Measurements from ENCODE around the gene ZMAT3. TPM values are rescaled to one million over a fixed set of nuclear protein-coding genes. Genes with fewer than 3 reads are reported as not detected.

The ZMAT3 gene
- total and polyA plus RNA-seq, 2 of the 8 experiments (the other 6 are each of a cell fraction or from before 2014, with no cell fraction given) = 5.0 to 9.2 TPM

- POLR2A ChIA-PET (ENCODE audit: partially characterized antibody) = no interaction called here
- TF ChIP-seq HDAC2 (IDR thresholded peaks at IDR 0.05; ENCODE audit: borderline replicate concordance in 1 of 2, low read depth in 2 of 2, low read length in 2 of 2) (no peak), JUND (IDR thresholded peaks at IDR 0.05; ENCODE audit: low read length) (no peak), SP2 (IDR thresholded peaks at IDR 0.05; ENCODE audit: low read length) (no peak), SRF (IDR thresholded peaks at IDR 0.05; ENCODE audit: low read depth, low read length) (no peak), RBBP5 (IDR thresholded peaks at IDR 0.05; ENCODE audit: borderline replicate concordance, low read depth, low read length) (no peak), EGR1 (IDR thresholded peaks at IDR 0.05; ENCODE audit: borderline replicate concordance, low read depth, low read length) (no peak), NRF1 (IDR thresholded peaks at IDR 0.05; ENCODE audit: low read depth, low read length) (no peak), ATF2 (IDR thresholded peaks at IDR 0.05; ENCODE audit: low read length) (no peak), GTF2F1 (IDR thresholded peaks at IDR 0.05; ENCODE audit: borderline replicate concordance, low read depth, low read length) (no peak), RXRA (IDR thresholded peaks at IDR 0.05; ENCODE audit: insufficient read depth, low read depth, low read length) (no peak), MAX (IDR thresholded peaks at IDR 0.05) (no peak), CEBPB (IDR thresholded peaks at IDR 0.05; ENCODE audit: low read depth, low read length) (no peak), FOSL1 (IDR thresholded peaks at IDR 0.05; ENCODE audit: insufficient read depth, low read depth, low read length) (no peak)
Measured at GRCh38 chr3:178989821-178990220, 81.8 kb downstream of the ZMAT3 start.

More at GRCh38 chr3:178989821-178990220, 81.8 kb downstream of the ZMAT3 start:
- no peak overlapping the region for H3K4me2 ChIP-seq (ENCODE audit: insufficient read depth in 1 of 2, low read depth in 2 of 2, low read length in 2 of 2)
- H3K9ac ChIP-seq (replicated peaks in 1 of 4; ENCODE audit: extremely low read depth in 1 of 4, low read depth in 3 of 4, low read length in 3 of 4) = no peak overlapping the region
- H2BK5ac ChIP-seq (ENCODE audit: low read depth, low read length) = no peak overlapping the region
- no peak overlapping the region for H3K23ac ChIP-seq (ENCODE audit: insufficient read length)
- H4K20me1 ChIP-seq (replicated peaks in 1 of 2; ENCODE audit: control insufficient read depth in 1 of 2, insufficient read depth in 2 of 2, low read length in 2 of 2) = no peaks in the 10 kb centered on the region
- no peak overlapping the region for H4K91ac ChIP-seq (replicated peaks; ENCODE audit: insufficient read length, low read length)
- H3K4me3 ChIP-seq (ENCODE audit: extremely low read depth in 1 of 4, insufficient read depth in 2 of 4, low read depth in 3 of 4, low read length in 4 of 4) = no peak overlapping the region
- H4K8ac ChIP-seq (ENCODE audit: extremely low read depth, insufficient read depth, low read length) = no peak overlapping the region
- H3K79me1 ChIP-seq (ENCODE audit: low read depth, low read length) = no peaks in the 10 kb centered on the region
- WGBS, 2 experiments (ENCODE audit: extremely low coverage in 1 of 2, insufficient coverage in 1 of 2, insufficient read length in 1 of 2, insufficient replicate concordance in 2 of 2, low coverage in 1 of 2, low lambda C conversion rate in 2 of 2, missing lambda C conversion rate in 1 of 2) = 80% methylated on average over 1 of the region's 1 CpG; no CpG with 5 or more reads in 1 of the 2 experiments
- H2BK20ac ChIP-seq (ENCODE audit: low read length) = no peak overlapping the region
- H4K5ac ChIP-seq (ENCODE audit: insufficient read length, low read depth, low read length) = no peak overlapping the region
- H2AFZ ChIP-seq (ENCODE audit: low read length) = no peak overlapping the region
- no peaks in the 10 kb centered on the region for H3K4me1 ChIP-seq (replicated peaks in 1 of 4; ENCODE audit: control insufficient read depth in 3 of 4, insufficient read depth in 4 of 4, low read length in 3 of 4)
- H2BK15ac ChIP-seq (ENCODE audit: low read length) = no peak overlapping the region
- no peaks in the 10 kb centered on the region for H3K79me2 ChIP-seq (ENCODE audit: control insufficient read depth in 1 of 2, insufficient read depth in 2 of 2, low read length in 2 of 2)
- H2AK5ac ChIP-seq (ENCODE audit: low read depth, low read length) = no peak overlapping the region
- H3K9me3 ChIP-seq (ENCODE audit: insufficient read depth in 2 of 2, low read depth in 1 of 2, low read length in 1 of 2) = peaks cover 38 to 43% of the 10 kb centered on the region in 2 experiments
- H3K4ac ChIP-seq (replicated peaks; ENCODE audit: insufficient read length, low read depth, low read length) = no peak overlapping the region
- CTCF ChIA-PET (ENCODE audit: partially characterized antibody) = interaction anchor here (0.5 kb wide), 1 partner anchor 84 kb away, joined by 3 read pairs; no protein-coding TSS in a partner anchor
- no peak overlapping the region for H2BK120ac ChIP-seq (replicated peaks; ENCODE audit: low read depth, low read length)
- no peak overlapping the region for H3K27ac ChIP-seq (ENCODE audit: low read depth, low read length)
- no peak overlapping the region for H3K56ac ChIP-seq (replicated peaks; ENCODE audit: insufficient read length, low read depth, low read length)
- no peak overlapping the region for H3K18ac ChIP-seq (ENCODE audit: extremely low read depth, low read length)
- H3K36me3 ChIP-seq (ENCODE audit: control insufficient read depth in 2 of 4, insufficient read depth in 4 of 4, low read length in 3 of 4) = no peaks in the 10 kb centered on the region
- no peak overlapping the region for H3K14ac ChIP-seq (ENCODE audit: insufficient read length)
- H2BK12ac ChIP-seq (ENCODE audit: low read depth, low read length) = no peak overlapping the region
- FAIRE-seq = no peak
- H3K27me3 ChIP-seq (replicated peaks in 1 of 4; ENCODE audit: control insufficient read depth in 3 of 4, extremely low read depth in 1 of 4, insufficient read depth in 3 of 4, low read length in 3 of 4) = no peaks in the 10 kb centered on the region
- DNase-seq (ENCODE audit: low read depth in 1 of 2, low spot score in 2 of 2) = no peak
- H3K23me2 ChIP-seq (ENCODE audit: low read depth, low read length) = no peaks in the 10 kb centered on the region
